C4-2B (cell line): Measurements from ENCODE around the gene ZNF76.

Experiments
- ZFX ChIP-seq: fragments of 450-650 bp; IDR thresholded peaks from 2 replicates; pipeline ENCODE4 v1.6.1; 2017
- TF ChIP-seq, protein P1 (sequence below): fragments of 450-650 bp; conservative IDR thresholded peaks from 2 replicates; pipeline ENCODE4 v1.5.1; 2017; ENCODE audit warnings: mild to moderate bottlenecking

DNA sequence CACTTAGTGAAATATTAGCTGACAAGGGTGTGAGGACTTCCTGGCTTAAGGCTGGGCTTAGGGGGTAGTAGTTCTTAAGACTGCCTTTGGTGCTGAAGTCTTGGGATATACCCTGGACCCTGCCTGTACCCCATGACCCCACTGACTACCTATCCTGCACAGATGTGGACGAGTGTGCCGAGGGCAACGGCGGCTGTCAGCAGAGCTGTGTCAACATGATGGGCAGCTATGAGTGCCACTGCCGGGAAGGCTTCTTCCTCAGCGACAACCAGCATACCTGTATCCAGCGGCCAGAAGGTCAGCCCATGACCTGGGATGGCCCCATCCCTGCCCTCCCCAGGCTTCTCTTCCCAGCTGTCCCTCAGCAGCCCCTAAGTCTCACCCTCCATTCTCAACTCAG lies 28.0 kb upstream of the ZNF76 start:
- TF ChIP-seq, protein P1, sequence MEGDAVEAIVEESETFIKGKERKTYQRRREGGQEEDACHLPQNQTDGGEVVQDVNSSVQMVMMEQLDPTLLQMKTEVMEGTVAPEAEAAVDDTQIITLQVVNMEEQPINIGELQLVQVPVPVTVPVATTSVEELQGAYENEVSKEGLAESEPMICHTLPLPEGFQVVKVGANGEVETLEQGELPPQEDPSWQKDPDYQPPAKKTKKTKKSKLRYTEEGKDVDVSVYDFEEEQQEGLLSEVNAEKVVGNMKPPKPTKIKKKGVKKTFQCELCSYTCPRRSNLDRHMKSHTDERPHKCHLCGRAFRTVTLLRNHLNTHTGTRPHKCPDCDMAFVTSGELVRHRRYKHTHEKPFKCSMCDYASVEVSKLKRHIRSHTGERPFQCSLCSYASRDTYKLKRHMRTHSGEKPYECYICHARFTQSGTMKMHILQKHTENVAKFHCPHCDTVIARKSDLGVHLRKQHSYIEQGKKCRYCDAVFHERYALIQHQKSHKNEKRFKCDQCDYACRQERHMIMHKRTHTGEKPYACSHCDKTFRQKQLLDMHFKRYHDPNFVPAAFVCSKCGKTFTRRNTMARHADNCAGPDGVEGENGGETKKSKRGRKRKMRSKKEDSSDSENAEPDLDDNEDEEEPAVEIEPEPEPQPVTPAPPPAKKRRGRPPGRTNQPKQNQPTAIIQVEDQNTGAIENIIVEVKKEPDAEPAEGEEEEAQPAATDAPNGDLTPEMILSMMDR = no peak
- TF ChIP-seq ZFX = no peak
